Fibroblast of lung (primary cell): Measurements from ENCODE around the gene CST8. TPM values are rescaled to one million over a fixed set of nuclear protein-coding genes. Genes with fewer than 3 reads are reported as not detected.
"Not testable (repeated sequence)": the region's sequence is repeated elsewhere in the genome, so short reads cannot be mapped to it uniquely, and the experiment has no call there.

Experiments
- DNase-seq, 2 donors: peaks; one replicate each; pipeline versions ENCODE4 v3.0.0 to v3.0.0-alpha.2; 2010; ENCODE audit warnings: low read depth in 2 of 2
- H2AFZ ChIP-seq: 2 replicates; pipeline ENCODE4 v1.5.1; 2012; ENCODE audit warnings: low read length, control low read depth, inconsistent platforms
- H3K27ac ChIP-seq: 2 replicates; pipeline ENCODE4 v1.5.1; 2011; ENCODE audit warnings: low read length, control low read depth; ENCODE audit not compliant: insufficient read depth
- H3K27me3 ChIP-seq: 2 replicates; pipeline ENCODE4 v1.5.1; 2011; ENCODE audit warnings: mild to moderate bottlenecking, low read length; ENCODE audit not compliant: control insufficient read depth, insufficient read depth
- H3K36me3 ChIP-seq: 2 replicates; pipeline ENCODE4 v1.5.1; 2011; ENCODE audit warnings: low read length; ENCODE audit not compliant: control insufficient read depth, insufficient read depth
- H3K4me1 ChIP-seq: 2 replicates; pipeline ENCODE4 v1.5.1; 2011; ENCODE audit warnings: low read length; ENCODE audit not compliant: control insufficient read depth, insufficient read depth; ENCODE audit errors: extremely low read depth
- H3K4me2 ChIP-seq: 2 replicates; pipeline ENCODE4 v1.5.1; 2011; ENCODE audit warnings: low read length, control low read depth; ENCODE audit not compliant: insufficient read depth; ENCODE audit errors: extremely low read depth
- H3K4me3 ChIP-seq, 4 experiments: fragments of 200-600 bp in 1 of 4; sonication (generic) in 1 of 4; replicated peaks in 1 of 4; 2 replicates each; pipeline ENCODE4 v1.5.1; 2011 to 2016; ENCODE audit warnings: low read length in 4 of 4, low read depth in 3 of 4, mild to moderate bottlenecking in 3 of 4, control low read depth in 2 of 4, inconsistent platforms in 1 of 4, mixed read lengths in 1 of 4; ENCODE audit not compliant: insufficient read depth in 1 of 4; ENCODE audit errors: control extremely low read depth in 1 of 4
- H3K79me2 ChIP-seq: 2 replicates; pipeline ENCODE4 v1.5.1; 2012; ENCODE audit warnings: mild to moderate bottlenecking, low read length, inconsistent platforms; ENCODE audit not compliant: control insufficient read depth, insufficient read depth
- H3K9ac ChIP-seq: 2 replicates; pipeline ENCODE4 v1.5.1; 2011; ENCODE audit warnings: mild to moderate bottlenecking, low read length, control low read depth; ENCODE audit not compliant: insufficient read depth
- H3K9me3 ChIP-seq: 2 replicates; pipeline ENCODE4 v1.5.1; 2012; ENCODE audit warnings: low read depth, low read length; ENCODE audit not compliant: control insufficient read depth, insufficient read depth
- H4K20me1 ChIP-seq: 2 replicates; pipeline ENCODE4 v1.5.1; 2011; ENCODE audit warnings: low read length; ENCODE audit not compliant: control insufficient read depth, insufficient read depth; ENCODE audit errors: extremely low read depth
- CTCF ChIP-seq, 2 donors: IDR thresholded peaks in 1 of 2; conservative IDR thresholded peaks in 1 of 2; 1 replicate in 1 of 2; 2 replicates in 1 of 2; pipeline ENCODE4 v1.5.1; 2011 to 2012; ENCODE audit warnings: low read length in 2 of 2, control low read depth in 1 of 2, inconsistent platforms in 1 of 2, low read depth in 1 of 2, mild to moderate bottlenecking in 1 of 2
- EZH2 ChIP-seq: IDR thresholded peaks from 2 replicates; pipeline ENCODE4 v1.5.1; 2012; ENCODE audit warnings: low read length, control low read depth, mild to moderate bottlenecking; ENCODE audit errors: missing control alignments
- polyA plus RNA-seq, 2 donors: library from polyadenylated mRNA; depleted of rRNA in 1 of 2; stranded (reverse) in 1 of 2; unstranded in 1 of 2; fragments of >200 nt; gene quantifications; 2 replicates each; pipeline ENCODE4 v1.2.1, GENCODE V29; 2011 to 2012; ENCODE audit warnings: missing spikeins in 1 of 2
- total RNA-seq: library from RNA; depleted of rRNA; stranded (reverse); fragments of >200 nt; gene quantifications from 2 replicates; pipeline ENCODE4 v1.2.1, GENCODE V29; 2014

Gene CST8
- total and polyA plus RNA-seq, 2 donors (not counting 1 experiment from before 2014, with no cell fraction given) = not detected

GRCh38 chr20:23473293-23473692 lies 17.6 kb upstream of the CST8 start:
- not testable (repeated sequence) for H3K27me3 ChIP-seq, H3K9me3 ChIP-seq, H3K4me2 ChIP-seq, H2AFZ ChIP-seq, DNase-seq, H3K4me1 ChIP-seq, H3K36me3 ChIP-seq, H3K4me3 ChIP-seq, H3K79me2 ChIP-seq, H3K27ac ChIP-seq, H3K9ac ChIP-seq, H4K20me1 ChIP-seq

GRCh38 chr20:23475395-23475794 lies 15.5 kb upstream of the CST8 start:
- no peak overlapping the region for H3K27ac ChIP-seq
- H3K27me3 ChIP-seq = no peaks in the 10 kb centered on the region
- no peak overlapping the region for H3K4me2 ChIP-seq
- no peak overlapping the region for H3K4me3 ChIP-seq
- H4K20me1 ChIP-seq = no peaks in the 10 kb centered on the region
- no peak overlapping the region for H3K9ac ChIP-seq
- H3K36me3 ChIP-seq = no peaks in the 10 kb centered on the region
- no peak for TF ChIP-seq EZH2
- TF ChIP-seq CTCF (conservative IDR thresholded peaks at IDR 0.05 in 1 of 2, IDR thresholded peaks at IDR 0.05 in 1 of 2; ENCODE audit: low read depth in 1 of 2, low read length in 2 of 2) = no peak
- no peak for DNase-seq
- no peaks in the 10 kb centered on the region for H3K4me1 ChIP-seq
- H2AFZ ChIP-seq = no peak overlapping the region
- H3K79me2 ChIP-seq = no peaks in the 10 kb centered on the region
- no peaks in the 10 kb centered on the region for H3K9me3 ChIP-seq

- H4K20me1 ChIP-seq = no peaks in the 10 kb centered on the region
- no peak overlapping the region for H3K9ac ChIP-seq
- no peaks in the 10 kb centered on the region for H3K36me3 ChIP-seq
- no peak overlapping the region for H3K4me3 ChIP-seq
- H3K27ac ChIP-seq = no peak overlapping the region
- no peaks in the 10 kb centered on the region for H3K4me1 ChIP-seq
- no peak overlapping the region for H3K4me2 ChIP-seq
- no peaks in the 10 kb centered on the region for H3K9me3 ChIP-seq
- no peaks in the 10 kb centered on the region for H3K27me3 ChIP-seq
- no peak for TF ChIP-seq CTCF (conservative IDR thresholded peaks at IDR 0.05 in 1 of 2, IDR thresholded peaks at IDR 0.05 in 1 of 2; ENCODE audit: low read depth in 1 of 2, low read length in 2 of 2)
- H3K79me2 ChIP-seq = no peaks in the 10 kb centered on the region
- no peak for DNase-seq
- H2AFZ ChIP-seq = no peak overlapping the region
Measured at GRCh38 chr20:23476015-23476754, 14.7 kb upstream of the CST8 start.
